GM18867 (cell line): ENCODE results near the gene IQGAP2.

Experiments
- ATAC-seq: cut with Tn5 transposase; IDR thresholded peaks from one replicate; pipeline ENCODE4 v1.9.1; 2021; ENCODE audit warnings: mild to moderate bottlenecking, moderate library complexity; ENCODE audit not compliant: unreplicated experiment

IQGAP2 gene

GRCh38 chr5:76449606-76450005 is 46.5 kb downstream of the IQGAP2 start:
- ATAC-seq = no peak

- ATAC-seq = no peak
Measured at GRCh38 chr5:76450054-76450453, 47.0 kb downstream of the IQGAP2 start.

DNA sequence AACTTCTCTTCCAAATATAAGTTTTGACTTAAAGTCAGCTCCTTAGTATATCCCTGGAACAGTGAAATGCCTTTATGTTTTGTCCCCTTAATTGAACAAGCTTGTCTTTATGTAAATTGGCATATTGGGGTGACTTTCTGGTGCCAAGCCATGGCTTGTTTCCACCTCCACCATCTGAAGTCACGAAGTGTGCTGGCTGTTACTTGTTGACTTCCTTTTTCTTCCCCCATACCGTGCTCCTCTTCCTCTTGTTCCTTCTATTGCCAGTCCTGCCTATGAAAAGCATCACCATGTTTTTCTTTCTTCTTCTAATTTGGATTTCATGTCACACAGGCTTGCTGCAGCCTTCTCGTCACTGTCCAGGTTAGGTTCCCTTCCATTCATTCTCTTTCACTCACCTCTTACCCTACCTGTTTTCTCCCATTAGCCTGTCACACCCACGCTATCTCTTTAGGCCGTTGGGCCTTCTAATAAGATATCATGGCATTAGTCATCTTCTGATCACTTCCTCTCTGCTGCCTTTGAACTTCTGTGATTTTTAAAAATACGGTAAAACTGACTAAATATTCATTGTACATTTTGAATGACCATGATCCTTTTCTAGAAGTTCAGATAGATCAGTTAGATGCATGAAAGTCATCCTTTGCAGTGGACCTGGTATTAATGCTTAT is 48.1 kb downstream of the IQGAP2 start:
- ATAC-seq = no peak

DNA sequence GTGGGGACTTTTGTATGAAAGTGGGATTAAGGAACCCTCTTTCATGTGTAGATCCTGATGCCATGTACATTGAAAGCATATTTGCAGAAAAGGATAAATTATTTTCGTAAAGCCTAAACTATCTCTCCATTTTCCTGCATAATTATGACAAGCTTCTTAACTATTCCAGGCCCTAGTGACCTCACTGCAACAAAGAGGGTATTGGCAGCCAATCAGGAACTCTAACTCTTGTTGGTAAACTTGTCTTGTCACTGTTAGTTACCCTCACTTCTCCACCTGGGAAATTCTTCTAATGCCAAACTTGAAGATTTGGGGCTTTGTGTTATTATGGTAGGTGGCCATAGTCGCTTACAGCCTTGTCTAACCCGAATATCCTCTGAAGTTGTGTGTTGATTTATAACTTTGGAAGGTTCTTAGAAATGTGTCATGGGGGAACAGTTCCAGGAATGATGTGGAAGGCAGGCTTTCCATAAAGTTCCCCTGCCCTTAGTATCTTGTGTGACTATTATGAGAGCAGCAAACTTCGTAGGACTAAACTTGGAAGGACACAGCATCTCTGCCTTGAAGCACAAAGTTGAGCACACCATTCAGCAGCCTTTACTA is 52.5 kb downstream of the IQGAP2 start:
- no peak for ATAC-seq

- ATAC-seq = no peak
Measured at GRCh38 chr5:76456258-76456657, 53.2 kb downstream of the IQGAP2 start.

DNA sequence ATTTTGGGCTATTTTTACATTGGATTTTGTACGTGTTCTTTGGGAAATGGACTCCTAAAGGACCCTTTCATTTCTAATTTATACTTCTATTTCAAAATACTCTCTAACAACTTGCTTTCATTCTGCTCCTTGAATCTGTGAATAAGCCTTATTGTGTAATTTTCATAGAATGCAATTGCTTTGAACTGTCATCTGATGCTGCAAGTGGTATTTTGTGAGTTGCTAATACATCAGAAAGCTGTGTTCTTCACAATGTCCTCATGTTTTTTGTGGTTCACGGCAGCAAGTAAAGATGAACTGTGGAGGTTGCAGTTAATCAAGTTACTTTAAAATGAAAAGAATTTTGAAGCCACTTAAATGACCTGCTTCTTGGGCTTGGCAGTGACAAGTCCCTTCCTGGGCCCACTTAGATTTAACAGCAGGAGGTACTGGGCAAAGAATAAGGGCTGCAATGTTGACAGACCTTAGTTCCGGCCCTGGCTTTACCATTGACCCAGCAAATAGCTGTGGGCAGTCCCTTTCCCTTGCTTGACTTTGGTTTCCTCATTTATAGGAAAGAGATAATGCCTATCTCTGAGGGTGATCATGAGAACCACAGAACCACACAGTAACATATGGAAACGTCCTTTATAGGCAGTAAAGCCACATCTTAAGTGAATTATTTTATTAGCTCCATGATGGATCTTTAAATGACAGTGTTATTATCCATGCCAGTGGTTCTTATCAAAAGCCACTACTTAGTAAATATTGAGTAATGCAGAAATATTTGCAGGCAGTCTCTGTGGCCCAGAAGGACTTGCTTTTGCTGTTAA is 54.8 kb downstream of the IQGAP2 start:
- no peak for ATAC-seq

DNA sequence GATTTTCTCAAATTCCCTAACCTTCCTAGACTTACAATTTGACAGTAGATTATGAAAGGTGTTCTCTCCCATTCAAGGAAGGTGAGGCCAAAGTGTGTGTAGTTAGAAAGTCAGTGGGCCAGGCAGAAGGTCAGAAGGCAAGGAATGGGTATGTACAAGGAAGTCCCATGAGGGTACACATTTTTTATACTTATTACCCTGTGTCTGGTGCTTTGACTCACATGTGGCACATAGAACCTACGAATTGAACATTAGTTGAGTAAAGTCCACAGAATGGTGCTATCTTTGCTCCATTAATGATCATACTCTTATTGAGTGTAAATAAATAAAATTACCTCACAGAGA is 55.4 kb downstream of the IQGAP2 start:
- no peak for ATAC-seq

- no peak for ATAC-seq
Measured at GRCh38 chr5:76460104-76460503, 57.0 kb downstream of the IQGAP2 start.

- no peak for ATAC-seq
Measured at GRCh38 chr5:76462097-76462667, 59.1 kb downstream of the IQGAP2 start.

GRCh38 chr5:76467216-76467615 is 64.1 kb downstream of the IQGAP2 start:
- ATAC-seq = no peak

DNA sequence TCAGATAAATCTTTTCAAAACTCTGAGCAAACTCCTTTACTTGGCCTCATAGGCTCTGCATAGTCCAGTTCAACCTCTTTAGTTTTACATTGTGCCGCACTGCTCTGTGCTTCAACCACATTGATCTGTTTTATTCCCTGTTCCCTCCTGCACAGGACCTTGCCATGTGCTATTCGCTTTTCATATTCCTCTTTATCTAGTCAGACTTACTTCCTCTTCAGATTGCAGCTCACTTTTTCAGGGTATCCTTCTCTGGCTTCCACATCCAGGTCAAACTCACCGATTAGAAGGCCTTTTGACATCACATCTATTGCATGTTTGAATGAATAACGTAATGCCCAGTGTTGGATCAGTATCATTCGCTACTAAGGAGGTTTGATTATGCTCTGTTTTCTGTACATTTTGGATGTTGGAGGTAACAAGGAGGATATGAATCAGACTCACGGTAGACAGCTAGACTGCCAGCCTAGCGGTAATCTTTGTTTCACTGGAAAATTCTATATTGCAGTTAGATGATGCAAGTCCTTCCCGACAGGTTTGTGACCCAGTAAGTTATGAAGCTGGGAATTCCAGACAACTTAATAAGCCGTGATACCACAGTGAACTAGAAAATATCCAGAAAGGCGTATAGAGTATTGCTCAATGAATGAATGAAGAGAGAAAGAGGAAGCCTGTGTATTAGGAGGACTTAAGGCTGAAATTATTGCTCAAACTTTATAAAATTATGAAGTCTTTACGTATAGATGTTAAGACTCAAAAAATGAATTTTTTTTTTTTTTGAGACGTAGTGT is 65.7 kb downstream of the IQGAP2 start:
- no peak for ATAC-seq

- no peak for ATAC-seq
Measured at GRCh38 chr5:76469656-76470290, 66.7 kb downstream of the IQGAP2 start.

- ATAC-seq = no peak
Measured at GRCh38 chr5:76470976-76471375, 67.9 kb downstream of the IQGAP2 start.

- no peak for ATAC-seq
Measured at GRCh38 chr5:76471406-76471805, 68.3 kb downstream of the IQGAP2 start.

DNA sequence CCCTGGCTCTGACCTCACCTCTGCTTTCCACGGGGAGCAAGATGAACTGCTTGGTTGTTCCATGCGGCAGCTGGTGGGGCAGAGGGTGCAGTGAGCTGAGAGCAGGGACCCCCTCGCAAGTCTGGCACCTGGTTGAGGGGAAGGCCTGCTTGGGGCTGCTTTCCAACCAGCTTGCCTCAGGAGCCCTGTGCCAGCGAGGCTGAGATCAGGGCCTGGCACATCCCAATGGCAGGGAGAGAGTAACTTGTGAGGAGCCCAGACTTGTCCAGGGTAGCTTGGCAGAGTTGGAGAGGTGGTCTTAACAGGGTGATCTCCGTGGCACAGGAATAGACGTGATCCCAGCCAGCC is 68.9 kb downstream of the IQGAP2 start:
- ATAC-seq = no peak

DNA sequence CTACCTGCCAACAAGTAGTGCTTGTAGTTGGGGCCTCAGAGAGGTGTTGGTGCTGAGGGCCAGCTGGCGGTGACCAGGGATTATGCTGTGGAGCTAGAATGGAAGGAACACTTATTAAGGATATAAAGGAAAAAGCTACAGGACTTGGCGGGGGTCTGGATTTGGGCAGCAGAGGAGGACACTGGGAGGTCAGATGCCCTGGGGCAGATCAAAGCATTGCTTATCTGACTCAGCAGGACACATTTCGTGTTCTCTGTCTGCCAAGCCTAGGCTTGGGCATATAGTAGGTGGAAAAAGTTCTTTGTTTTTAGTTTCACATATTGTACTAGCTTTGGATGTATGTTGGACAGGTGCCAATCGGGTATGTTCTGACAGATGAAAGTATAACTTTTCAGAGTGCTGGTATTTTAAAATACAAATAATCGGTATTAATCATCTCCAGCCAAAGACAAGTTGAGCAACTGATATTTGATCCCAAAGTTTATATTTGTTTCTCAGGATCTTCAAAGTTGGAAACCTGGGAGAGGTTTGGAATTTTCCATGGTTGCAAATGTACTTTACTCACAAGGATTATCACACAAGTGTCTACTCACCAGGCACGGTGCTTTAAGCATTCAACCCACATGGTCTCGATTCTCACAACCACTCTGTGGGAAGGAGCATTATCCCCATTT is 69.4 kb downstream of the IQGAP2 start:
- no peak for ATAC-seq

DNA sequence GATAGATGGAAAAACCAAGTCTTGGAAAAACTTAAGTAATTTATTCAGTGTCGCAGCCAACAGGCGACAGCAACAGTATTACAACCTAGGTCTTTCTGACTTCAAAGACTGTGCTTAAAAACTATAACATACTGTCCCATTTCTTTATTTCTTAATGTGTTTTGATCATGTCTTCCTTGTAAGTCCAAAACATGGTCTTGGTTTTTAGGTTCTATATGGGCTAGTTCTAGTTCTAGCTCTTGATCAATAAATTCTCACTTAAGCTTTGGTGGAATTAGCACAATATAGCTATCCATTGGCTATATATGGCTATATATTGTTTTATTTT is 69.9 kb downstream of the IQGAP2 start:
- ATAC-seq = no peak

- no peak for ATAC-seq
Measured at GRCh38 chr5:76473661-76474060, 70.6 kb downstream of the IQGAP2 start.

GRCh38 chr5:76474377-76474776 is 71.3 kb downstream of the IQGAP2 start:
- ATAC-seq = no peak

- no peak for ATAC-seq
Measured at GRCh38 chr5:76475385-76475784, 72.3 kb downstream of the IQGAP2 start.
